ENCODE results near the gene PTRH2. TPM values are rescaled to one million over a fixed set of nuclear protein-coding genes. Genes with fewer than 3 reads are reported as not detected.

The PTRH2 gene
- total and polyA plus RNA-seq, 2 of the 8 experiments (the other 6 are each of a cell fraction or from before 2014, with no cell fraction given), result 39.4 to 43.2 TPM

GRCh38 chr17:59723607-59724006 lies 16.4 kb upstream of the PTRH2 start:
- Histone ChIP-seq H2BK20ac (ENCODE audit: low read length) (no peak overlapping the region), H3K79me2 (ENCODE audit: control insufficient read depth in 1 of 2, insufficient read depth in 2 of 2, low read length in 2 of 2) (peaks cover 0 to 38% of the 10 kb centered on the region in 2 experiments; a peak in 2 of 4 replicates), H3K14ac (ENCODE audit: insufficient read length) (no peak overlapping the region), H3K18ac (ENCODE audit: extremely low read depth, low read length) (no peak overlapping the region), H4K5ac (ENCODE audit: insufficient read length, low read depth, low read length) (no peak overlapping the region), H2AK5ac (ENCODE audit: low read depth, low read length) (no peak overlapping the region), H4K91ac (replicated peaks; ENCODE audit: insufficient read length, low read length) (no peak overlapping the region), H2BK12ac (ENCODE audit: low read depth, low read length) (no peak overlapping the region), H2BK120ac (replicated peaks; ENCODE audit: low read depth, low read length) (no peak overlapping the region), H3K36me3 (ENCODE audit: control insufficient read depth in 2 of 4, insufficient read depth in 4 of 4, low read length in 3 of 4) (no peaks in the 10 kb centered on the region), H3K27me3 (replicated peaks in 1 of 4; ENCODE audit: control insufficient read depth in 3 of 4, extremely low read depth in 1 of 4, insufficient read depth in 3 of 4, low read length in 3 of 4) (no peaks in the 10 kb centered on the region), H2BK15ac (ENCODE audit: low read length) (no peak overlapping the region), H2BK5ac (ENCODE audit: low read depth, low read length) (no peak overlapping the region), H3K56ac (replicated peaks; ENCODE audit: insufficient read length, low read depth, low read length) (no peak overlapping the region), H3K4me2 (ENCODE audit: insufficient read depth in 1 of 2, low read depth in 2 of 2, low read length in 2 of 2) (no peak overlapping the region; a peak in 1 of 4 replicates), H3K9me3 (ENCODE audit: insufficient read depth in 2 of 2, low read depth in 1 of 2, low read length in 1 of 2) (no peaks in the 10 kb centered on the region), H4K20me1 (replicated peaks in 1 of 2; ENCODE audit: control insufficient read depth in 1 of 2, insufficient read depth in 2 of 2, low read length in 2 of 2) (no peaks in the 10 kb centered on the region), H2AFZ (ENCODE audit: low read length) (no peak overlapping the region), H3K23me2 (ENCODE audit: low read depth, low read length) (no peaks in the 10 kb centered on the region), H3K4ac (replicated peaks; ENCODE audit: insufficient read length, low read depth, low read length) (no peak overlapping the region), H4K8ac (ENCODE audit: extremely low read depth, insufficient read depth, low read length) (no peak overlapping the region), H3K79me1 (ENCODE audit: low read depth, low read length) (peaks cover 2% of the 10 kb centered on the region; the same call in 1 of the 2 replicates), H3K23ac (ENCODE audit: insufficient read length) (no peak overlapping the region), H3K4me1 (replicated peaks in 1 of 4; ENCODE audit: control insufficient read depth in 3 of 4, insufficient read depth in 4 of 4, low read length in 3 of 4) (0 out of 7 replicates have a peak, but pooled peaks cover 0 to 2% (median 0%) of the 10 kb centered on the region in 4 experiments), H3K27ac (ENCODE audit: low read depth, low read length) (no peak overlapping the region), H3K4me3 (ENCODE audit: extremely low read depth in 1 of 4, insufficient read depth in 2 of 4, low read depth in 3 of 4, low read length in 4 of 4) (no peak overlapping the region), H3K9ac (replicated peaks in 1 of 4; ENCODE audit: extremely low read depth in 1 of 4, low read depth in 3 of 4, low read length in 3 of 4) (no peak overlapping the region)
- FAIRE-seq (no peak), DNase-seq (ENCODE audit: low read depth in 1 of 2, low spot score in 2 of 2) (no peak)
- 88% methylated on average over 1 of the region's 1 CpG; no CpG with 5 or more reads in 1 of the 2 experiments for WGBS, 2 experiments (ENCODE audit: extremely low coverage in 1 of 2, insufficient coverage in 1 of 2, insufficient read length in 1 of 2, insufficient replicate concordance in 2 of 2, low coverage in 1 of 2, low lambda C conversion rate in 2 of 2, missing lambda C conversion rate in 1 of 2)
- TF ChIP-seq TEAD4 (IDR thresholded peaks at IDR 0.05; ENCODE audit: low read depth, low read length) (no peak), GTF2F1 (IDR thresholded peaks at IDR 0.05; ENCODE audit: borderline replicate concordance, low read depth, low read length) (no peak), CBX8 (IDR thresholded peaks at IDR 0.05; ENCODE audit: borderline replicate concordance, low read depth, low read length) (no peak), YY1 (IDR thresholded peaks at IDR 0.05; ENCODE audit: low read depth, low read length) (no peak), ATF3 (IDR thresholded peaks at IDR 0.05; ENCODE audit: insufficient read depth, low read depth, low read length) (no peak), HDAC6 (IDR thresholded peaks at IDR 0.05; ENCODE audit: low read depth, low read length) (no peak), EZH2 (IDR thresholded peaks at IDR 0.05; ENCODE audit: low read depth, low read length, severe bottlenecking) (no peak), CTBP2 (IDR thresholded peaks at IDR 0.05; ENCODE audit: borderline replicate concordance, insufficient read depth, insufficient read length, low read length) (no peak), JUN (IDR thresholded peaks at IDR 0.05; ENCODE audit: low read depth, low read length) (no peak), E2F6 (IDR thresholded peaks at IDR 0.05) (no peak)
- CTCF ChIA-PET (ENCODE audit: partially characterized antibody), result interaction anchor here (0.9 kb wide), 1 partner anchor 9 kb away, joined by 3 read pairs; no protein-coding TSS in a partner anchor
- POLR2A ChIA-PET (ENCODE audit: partially characterized antibody), result interaction anchor here (1.5 kb wide), 1 partner anchor 10 kb away, joined by 3 read pairs; no protein-coding TSS in a partner anchor

Measured in H1 (cell line).